ENCODE data around the gene JCAD. TPM values are rescaled to one million over a fixed set of nuclear protein-coding genes. Genes with fewer than 3 reads are reported as not detected.

JCAD gene
- total RNA-seq, 1 experiment from 2014 or later: 0.77 TPM

DNA sequence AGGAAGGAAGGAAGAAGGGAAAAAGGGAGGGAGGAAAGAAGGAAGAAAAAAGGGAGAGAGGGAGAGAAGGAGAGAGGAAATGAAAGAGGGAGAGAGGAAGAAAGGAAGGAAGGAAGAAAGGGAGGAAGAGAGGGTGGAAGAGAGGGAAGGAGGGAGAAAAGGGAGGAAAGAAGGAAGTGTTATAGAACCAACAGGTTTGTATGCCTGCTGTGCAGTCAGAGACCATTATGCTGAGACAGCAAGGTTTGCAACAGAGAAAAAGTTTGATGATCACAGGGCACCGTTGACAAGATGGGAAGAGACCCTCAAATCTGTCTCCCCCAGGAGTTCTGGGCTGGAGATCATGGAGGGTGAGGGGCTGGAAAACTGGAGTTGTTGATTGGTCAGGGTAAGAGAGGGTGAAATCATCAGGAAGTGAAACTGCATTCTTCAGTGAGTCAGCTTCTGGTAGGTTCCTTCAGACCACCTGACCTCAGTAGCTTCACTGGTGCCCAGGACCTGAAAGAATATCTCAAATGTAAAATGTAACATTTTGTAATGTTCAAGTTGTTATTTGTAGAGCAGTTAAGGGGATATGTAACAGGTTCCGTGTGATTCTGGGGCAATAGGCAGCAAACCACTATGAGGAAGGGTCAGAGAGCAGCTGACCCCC, 76.3 kb downstream of the JCAD start:
- Histone ChIP-seq H4K8ac (replicated peaks; ENCODE audit: insufficient read length, low read depth, low read length) (no peak overlapping the region), H4K91ac (ENCODE audit: insufficient read length, low read depth, low read length) (no peak overlapping the region), H3K9me3 (ENCODE audit: control insufficient read depth, low read depth, low read length) (no peaks in the 10 kb centered on the region), H3K79me2 (ENCODE audit: insufficient read depth, low read length) (no peaks in the 10 kb centered on the region), H3K9ac (ENCODE audit: extremely low read depth, insufficient read length, low read length) (no peak overlapping the region), H3T11ph (ENCODE audit: low read length) (no peak overlapping the region), H3K23ac (ENCODE audit: insufficient read length, low read depth, low read length) (no peak overlapping the region), H4K20me1 (ENCODE audit: control insufficient read depth, insufficient read depth, insufficient read length) (no peaks in the 10 kb centered on the region), H3K27me3 (ENCODE audit: insufficient read depth, low read length) (no peaks in the 10 kb centered on the region), H2BK15ac (ENCODE audit: low read depth, low read length) (no peak overlapping the region), H3K18ac (ENCODE audit: insufficient read length, low read depth, low read length) (no peak overlapping the region), H2AK5ac (ENCODE audit: insufficient read length, low read length) (no peak overlapping the region), H3K27ac (ENCODE audit: insufficient read length, low read depth, low read length) (no peak overlapping the region), H4K5ac (ENCODE audit: insufficient read length, low read depth, low read length) (no peak overlapping the region), H3K4me2 (ENCODE audit: insufficient read depth, insufficient read length, low read length) (no peak overlapping the region), H2AFZ (ENCODE audit: low read length) (no peak overlapping the region), H3K79me1 (ENCODE audit: insufficient read depth, low read depth, low read length, poor library complexity, severe bottlenecking) (no peaks in the 10 kb centered on the region), H3K14ac (ENCODE audit: insufficient read depth, low read length) (no peak overlapping the region), H3K56ac (ENCODE audit: insufficient read length, low read depth, low read length) (no peak overlapping the region), H2BK5ac (ENCODE audit: insufficient read length, low read length) (no peak overlapping the region), H3K4ac (ENCODE audit: low read depth, low read length) (no peak overlapping the region), H2BK12ac (ENCODE audit: insufficient read length, low read depth, low read length) (no peak overlapping the region), H2BK20ac (ENCODE audit: low read depth, low read length, poor library complexity, severe bottlenecking) (no peak overlapping the region), H3K23me2 (ENCODE audit: insufficient read length, low read depth, low read length, poor library complexity, severe bottlenecking) (no peaks in the 10 kb centered on the region), H2BK120ac (ENCODE audit: low read depth, low read length, poor library complexity, severe bottlenecking) (no peak overlapping the region), H3K4me1 (ENCODE audit: insufficient read depth, low read length) (no peaks in the 10 kb centered on the region)
- TF ChIP-seq, protein P1, sequence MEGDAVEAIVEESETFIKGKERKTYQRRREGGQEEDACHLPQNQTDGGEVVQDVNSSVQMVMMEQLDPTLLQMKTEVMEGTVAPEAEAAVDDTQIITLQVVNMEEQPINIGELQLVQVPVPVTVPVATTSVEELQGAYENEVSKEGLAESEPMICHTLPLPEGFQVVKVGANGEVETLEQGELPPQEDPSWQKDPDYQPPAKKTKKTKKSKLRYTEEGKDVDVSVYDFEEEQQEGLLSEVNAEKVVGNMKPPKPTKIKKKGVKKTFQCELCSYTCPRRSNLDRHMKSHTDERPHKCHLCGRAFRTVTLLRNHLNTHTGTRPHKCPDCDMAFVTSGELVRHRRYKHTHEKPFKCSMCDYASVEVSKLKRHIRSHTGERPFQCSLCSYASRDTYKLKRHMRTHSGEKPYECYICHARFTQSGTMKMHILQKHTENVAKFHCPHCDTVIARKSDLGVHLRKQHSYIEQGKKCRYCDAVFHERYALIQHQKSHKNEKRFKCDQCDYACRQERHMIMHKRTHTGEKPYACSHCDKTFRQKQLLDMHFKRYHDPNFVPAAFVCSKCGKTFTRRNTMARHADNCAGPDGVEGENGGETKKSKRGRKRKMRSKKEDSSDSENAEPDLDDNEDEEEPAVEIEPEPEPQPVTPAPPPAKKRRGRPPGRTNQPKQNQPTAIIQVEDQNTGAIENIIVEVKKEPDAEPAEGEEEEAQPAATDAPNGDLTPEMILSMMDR (conservative IDR thresholded peaks at IDR 0.05): no peak
- H3K27me3 Mint-ChIP-seq (ENCODE audit: low read depth): peaks cover 2% of the 10 kb centered on the region; the same call in 1 of the 2 replicates
- no peak overlapping the region for H3K27ac Mint-ChIP-seq
- H3K9me3 Mint-ChIP-seq: peaks cover 9 to 15% of the 10 kb centered on the region in 2 experiments; a peak in 4 of 5 replicates
- H3K4me1 Mint-ChIP-seq: peaks cover 0 to 3% of the 10 kb centered on the region in 2 experiments; a peak in 2 of 4 replicates
- H3K4me3 Mint-ChIP-seq: no peak overlapping the region; a peak in 1 of 5 replicates
- WGBS (ENCODE audit: extremely low coverage, insufficient read length, low lambda C conversion rate): no CpG with 5 or more reads among the region's 2 CpGs
- DNase-seq: no peak
- H3K36me3 Mint-ChIP-seq (ENCODE audit: insufficient read depth in 1 of 3, low read depth in 3 of 3): peaks cover 0 to 13% (median 6%) of the 10 kb centered on the region in 3 experiments; a peak in 4 of 7 replicates
